GM21515 (cell line): ENCODE data around the gene IGSF11.
"Not testable (repeated sequence)": the region's sequence is repeated elsewhere in the genome, so short reads cannot be mapped to it uniquely, and the experiment has no call there.

Experiments
- ATAC-seq: cut with Tn5 transposase; IDR thresholded peaks from one replicate; pipeline ENCODE4 v1.9.1; 2021; ENCODE audit not compliant: unreplicated experiment

The IGSF11 gene

GRCh38 chr3:118990823-118991560, 43.7 kb downstream of the IGSF11 start:
- no peak for ATAC-seq

GRCh38 chr3:118988198-118989130, 46.2 kb downstream of the IGSF11 start:
- no peak for ATAC-seq

GRCh38 chr3:118987477-118987876, 47.2 kb downstream of the IGSF11 start:
- ATAC-seq, result no peak

GRCh38 chr3:118986734-118987133, 47.9 kb downstream of the IGSF11 start:
- no peak for ATAC-seq

GRCh38 chr3:118984699-118985098, 49.9 kb downstream of the IGSF11 start:
- ATAC-seq, result no peak

- ATAC-seq, result no peak
Measured at GRCh38 chr3:118981494-118982134, 53.0 kb downstream of the IGSF11 start.

- no peak for ATAC-seq
Measured at GRCh38 chr3:118980832-118981231, 53.8 kb downstream of the IGSF11 start.

- no peak for ATAC-seq
Measured at GRCh38 chr3:118978393-118978758, 56.3 kb downstream of the IGSF11 start.

- no peak for ATAC-seq
Measured at GRCh38 chr3:118977671-118978392, 56.8 kb downstream of the IGSF11 start.

GRCh38 chr3:118977118-118977517, 57.5 kb downstream of the IGSF11 start:
- no peak for ATAC-seq

GRCh38 chr3:118975476-118975875, 59.2 kb downstream of the IGSF11 start:
- ATAC-seq, result not testable (repeated sequence)

GRCh38 chr3:118974356-118975097, 60.1 kb downstream of the IGSF11 start:
- no peak for ATAC-seq

- no peak for ATAC-seq
Measured at GRCh38 chr3:118973050-118973449, 61.6 kb downstream of the IGSF11 start.

- no peak for ATAC-seq
Measured at GRCh38 chr3:118970819-118971218, 63.8 kb downstream of the IGSF11 start.

- no peak for ATAC-seq
Measured at GRCh38 chr3:118968640-118969039, 66.0 kb downstream of the IGSF11 start.

GRCh38 chr3:118968111-118968510, 66.5 kb downstream of the IGSF11 start:
- no peak for ATAC-seq

GRCh38 chr3:118966700-118967099, 67.9 kb downstream of the IGSF11 start:
- ATAC-seq, result no peak

GRCh38 chr3:118963711-118964110, 70.9 kb downstream of the IGSF11 start:
- no peak for ATAC-seq

GRCh38 chr3:118960876-118961450, 73.7 kb downstream of the IGSF11 start:
- ATAC-seq, result no peak
